ENCODE data around the gene AJAP1.

GRCh38 chr1:4634793-4635406, 19.5 kb upstream of the AJAP1 start:
- TF ChIP-seq ZNF274 (IDR thresholded peaks at IDR 0.05; ENCODE audit: low read depth, low read length) (no peak), SUZ12 (IDR thresholded peaks at IDR 0.05; ENCODE audit: extremely low read depth, insufficient read depth, insufficient read length) (no peak)

Measured in NT2/D1 (cell line).